ENCODE measurements around the gene TXNDC11.
A peak's percentile ranks its signal among the peaks of the same experiment; 100 is the strongest.

The TXNDC11 gene

DNA sequence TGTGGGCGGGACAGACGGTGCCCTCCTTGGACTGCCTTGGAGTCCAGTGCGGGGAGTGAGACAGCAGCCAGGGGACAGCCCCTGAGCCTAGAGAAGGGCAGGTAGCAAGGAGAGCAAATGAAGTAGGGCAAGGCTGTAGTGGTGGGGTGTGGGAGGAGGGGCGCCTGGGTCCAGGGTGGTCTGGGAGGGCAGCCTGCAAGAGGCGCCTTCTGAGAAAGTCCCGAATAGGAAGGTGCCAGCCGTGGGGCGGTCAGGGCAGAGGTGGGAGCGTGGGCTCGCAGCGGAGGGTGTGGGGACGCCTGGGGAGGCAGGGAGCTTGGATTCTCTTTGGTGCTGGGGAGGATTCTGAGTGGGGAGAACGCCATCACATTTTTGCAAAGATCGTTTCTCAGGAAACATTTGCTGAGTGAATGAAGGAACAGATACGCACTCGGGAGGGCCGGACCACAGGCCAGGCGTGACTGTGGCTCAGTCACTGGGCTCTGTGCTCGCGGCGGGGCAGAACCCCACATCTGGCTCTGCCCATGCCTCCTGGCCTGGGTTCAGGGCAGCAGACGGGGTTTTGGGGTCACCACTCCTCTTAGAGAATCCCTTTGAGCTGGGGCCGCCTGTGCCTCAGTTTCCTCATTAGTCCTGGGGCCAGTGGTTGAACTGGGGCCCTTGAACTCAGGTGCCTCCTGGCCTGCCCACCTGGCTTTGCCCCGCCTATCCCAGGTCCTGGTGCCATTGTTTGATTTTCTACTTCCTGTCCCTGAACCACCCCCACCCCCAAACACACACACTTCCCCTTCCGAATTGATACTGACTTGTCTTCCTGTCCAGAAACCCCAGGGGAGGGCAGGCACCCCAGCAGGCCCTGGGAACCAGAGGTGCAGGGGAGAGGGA is 70.2 kb downstream of the TXNDC11 start:
- DNase-seq = no peak

- no peak for DNase-seq
Observed at GRCh38 chr16:11671676-11672075, 71.0 kb downstream of the TXNDC11 start.

DNA sequence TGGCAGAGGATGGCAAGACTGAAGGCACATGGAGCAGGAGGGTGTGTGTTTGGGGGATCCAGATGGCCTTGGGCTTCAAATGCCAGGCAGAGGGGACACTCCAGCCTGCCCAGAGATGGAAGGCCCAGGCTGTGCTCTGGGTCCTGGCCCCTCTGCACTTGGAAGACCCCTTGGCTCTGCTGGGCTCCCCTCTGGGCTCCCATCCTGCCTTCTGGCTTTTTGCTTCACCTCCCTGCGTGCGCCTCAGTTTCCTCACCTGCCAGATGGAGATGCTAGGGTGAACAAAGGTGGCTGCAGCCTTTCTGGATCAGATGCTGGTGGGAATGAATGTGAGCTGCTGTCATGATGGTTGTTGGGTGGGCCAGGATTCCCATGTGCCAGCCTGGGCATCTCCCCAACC is 71.4 kb downstream of the TXNDC11 start:
- DNase-seq = no peak

DNA sequence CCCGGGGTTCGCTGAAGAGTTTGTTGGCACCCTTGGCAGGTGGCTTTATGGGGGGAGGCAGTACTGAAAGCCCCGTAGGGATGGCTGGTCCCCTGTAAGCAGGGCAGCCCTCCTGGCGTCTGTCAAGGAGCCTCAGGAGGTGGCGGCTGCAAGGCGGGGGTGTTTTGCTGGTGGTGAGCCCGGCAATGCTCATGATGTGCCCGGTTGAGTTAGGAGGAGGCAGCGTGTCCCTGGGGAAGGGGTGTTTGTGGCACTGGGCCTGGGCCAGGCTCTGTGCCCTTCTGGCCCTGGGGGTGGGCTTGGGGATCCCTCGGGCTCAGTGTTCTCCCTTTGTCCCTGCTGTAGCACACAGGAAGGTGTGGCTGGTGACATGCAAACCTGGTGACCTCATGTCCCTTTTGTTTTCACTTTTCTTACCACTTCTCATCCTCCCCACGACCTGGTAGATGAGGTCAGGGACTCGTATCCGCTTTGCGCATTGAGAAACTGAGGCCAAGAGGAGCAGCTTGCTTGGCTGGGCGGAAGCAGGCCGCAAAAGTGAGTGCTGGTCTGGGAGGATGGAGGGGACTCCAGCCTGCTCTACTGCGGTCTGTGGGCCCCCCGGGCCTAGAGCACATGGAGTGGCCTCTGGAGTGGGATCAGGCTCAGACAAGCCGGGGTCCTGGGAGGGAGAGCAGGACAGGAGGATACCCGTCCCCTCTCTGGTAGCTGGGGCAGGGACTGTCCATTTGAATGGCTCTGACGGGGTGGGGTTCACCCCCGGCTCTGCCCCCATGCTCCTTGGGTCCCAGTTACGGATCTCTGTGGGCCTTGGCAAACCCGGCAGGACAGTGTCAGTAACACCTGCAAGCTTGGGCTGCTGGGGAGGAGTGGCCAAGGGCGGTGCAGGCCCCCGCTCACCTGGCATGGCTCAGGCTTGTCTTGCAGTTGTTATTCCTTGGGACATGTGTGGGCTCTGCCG is 72.2 kb downstream of the TXNDC11 start:
- DNase-seq = peak in 1 of 2 donors; percentile 31

DNA sequence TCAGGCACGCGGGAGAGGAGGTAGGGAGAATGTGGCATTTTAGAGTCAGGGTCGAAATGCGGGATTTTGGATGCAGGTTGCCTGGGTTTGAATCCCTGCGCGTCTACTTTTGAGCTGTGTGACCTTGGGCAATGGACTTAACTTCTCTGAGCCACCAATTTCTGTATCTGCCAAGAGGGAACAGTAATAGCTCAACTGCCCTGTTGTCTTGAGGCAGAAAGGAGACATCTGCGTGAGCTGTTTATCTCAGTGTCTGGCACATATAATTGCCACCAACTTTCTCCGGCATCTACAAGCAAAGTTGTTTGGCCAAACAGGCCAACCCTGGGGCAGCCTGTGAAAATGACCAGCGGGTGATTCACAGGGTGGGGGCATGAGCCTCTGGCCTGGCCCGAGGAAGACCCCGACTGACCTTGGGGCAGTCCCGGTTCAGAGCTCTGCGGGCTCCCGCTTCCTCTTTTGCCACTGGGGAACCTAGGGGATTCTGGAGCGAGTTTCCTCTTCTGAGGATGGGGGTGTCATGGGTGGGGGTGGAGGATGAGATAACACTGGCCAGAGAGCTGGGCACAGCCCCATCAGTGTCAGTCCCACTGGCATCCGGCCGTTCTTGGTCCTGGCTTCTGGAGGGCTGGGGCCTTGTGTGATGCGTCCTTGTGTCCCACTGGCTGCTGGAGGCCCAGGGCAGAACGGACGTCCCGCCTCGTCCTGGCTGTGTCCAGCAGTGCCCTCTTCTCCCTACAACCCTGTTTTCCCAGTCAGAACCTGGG is 73.1 kb downstream of the TXNDC11 start:
- DNase-seq = no peak

GRCh38 chr16:11668623-11669379 is 73.9 kb downstream of the TXNDC11 start:
- peak in 1 of 2 donors; percentile 35 for DNase-seq

- DNase-seq = peak; percentile 86 to 91
Observed at GRCh38 chr16:11667824-11668622, 74.6 kb downstream of the TXNDC11 start, which contains the start of gene SNN. SNN (plus strand) TSS chr16:11668455; CDS start chr16:11676060, 7,605 bp downstream.

DNA sequence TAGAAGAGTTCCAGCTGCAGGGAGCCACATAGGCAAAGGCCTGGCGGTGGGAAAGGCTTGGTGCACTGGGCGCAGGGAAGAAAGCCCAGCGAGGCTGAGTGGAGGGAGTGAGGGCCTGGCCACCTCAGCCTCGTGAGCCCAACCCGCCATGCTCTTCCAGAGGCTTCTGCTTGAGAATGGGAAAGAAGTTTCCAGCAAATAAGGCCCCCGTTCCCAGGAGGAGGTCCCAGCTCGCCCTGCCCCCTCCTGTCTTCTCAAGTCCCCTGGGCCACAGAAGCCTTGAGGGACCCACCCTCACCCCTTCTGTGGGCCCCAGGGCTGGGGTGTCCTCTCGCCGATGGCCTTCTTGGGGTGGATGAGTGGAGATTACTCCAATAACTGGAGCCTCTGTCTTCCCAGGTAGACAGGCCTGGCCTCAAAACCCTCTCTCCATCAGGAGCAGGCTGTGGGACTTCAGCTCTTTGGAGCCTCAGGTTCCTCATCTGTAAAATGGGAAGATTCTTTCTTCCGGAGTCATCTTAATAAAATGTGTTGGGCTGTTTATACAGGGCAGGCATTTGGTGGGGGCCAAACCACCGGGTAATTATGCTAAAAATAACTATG is 75.3 kb downstream of the TXNDC11 start:
- no peak for DNase-seq

- DNase-seq = no peak
Observed at GRCh38 chr16:11666103-11667055, 76.3 kb downstream of the TXNDC11 start.

GRCh38 chr16:11665071-11665491 is 77.6 kb downstream of the TXNDC11 start:
- peak in 1 of 2 donors; percentile 49 for DNase-seq

DNA sequence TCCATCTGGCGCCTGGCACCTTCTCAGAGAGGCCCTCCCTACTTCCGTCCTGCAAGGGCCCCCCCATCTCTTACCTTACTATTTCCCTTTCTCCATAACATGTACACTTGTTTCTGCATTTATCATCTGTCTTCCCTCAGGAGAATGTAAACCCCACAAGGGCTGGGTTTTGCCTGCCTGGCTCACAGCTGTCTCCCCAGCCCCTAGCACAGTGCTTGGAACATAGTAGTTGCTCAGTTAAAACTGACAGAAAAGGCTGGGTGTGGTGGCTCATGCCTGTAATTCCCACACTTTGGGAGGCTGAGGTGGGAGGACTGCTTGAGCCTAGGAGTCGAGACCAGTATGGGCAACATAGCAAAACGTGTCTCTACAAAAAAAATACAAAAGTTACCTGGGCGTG is 80.1 kb downstream of the TXNDC11 start:
- DNase-seq = no peak

DNA sequence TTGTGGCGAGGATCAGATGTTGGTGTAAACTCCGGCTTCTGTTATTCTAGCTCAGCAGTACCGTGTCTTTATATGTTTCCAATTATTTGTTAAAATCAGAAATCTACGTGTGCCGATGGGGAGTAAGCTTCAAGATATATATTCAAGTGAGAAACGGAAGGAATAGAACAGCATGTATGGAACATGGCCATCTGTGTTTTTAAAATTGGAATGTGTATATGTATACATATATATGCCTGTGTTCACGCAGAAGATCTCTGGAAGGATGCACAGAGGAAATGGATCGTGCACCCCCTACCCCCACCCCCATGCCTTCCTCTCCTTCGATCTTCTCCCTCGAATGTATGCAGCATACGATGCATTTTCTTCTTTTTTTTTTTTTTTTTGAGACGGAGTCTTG is 82.1 kb downstream of the TXNDC11 start:
- DNase-seq = no peak

GRCh38 chr16:11658896-11659708 is 83.6 kb downstream of the TXNDC11 start:
- no peak for DNase-seq

DNA sequence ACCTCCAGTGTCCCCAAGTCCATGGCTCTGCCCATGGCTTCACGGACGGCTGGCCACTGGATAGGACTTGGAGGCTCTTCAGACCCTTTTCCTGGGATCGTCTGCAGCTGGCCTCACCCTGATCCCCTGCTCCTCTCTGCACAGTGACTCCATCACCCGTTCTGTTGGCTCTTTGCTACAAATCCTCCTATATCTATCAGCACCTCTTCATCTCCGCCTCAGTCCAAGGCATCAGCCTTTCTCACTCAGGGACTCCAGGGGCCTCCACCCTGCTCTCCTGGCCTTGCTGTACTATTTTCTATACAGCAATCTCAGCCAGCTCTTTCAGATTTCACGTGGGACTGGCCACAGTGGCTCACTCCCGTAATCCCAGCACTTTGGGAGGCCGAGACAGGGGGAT is 85.1 kb downstream of the TXNDC11 start:
- no peak for DNase-seq

- no peak for DNase-seq
Observed at GRCh38 chr16:11655655-11656054, 87.0 kb downstream of the TXNDC11 start.

GRCh38 chr16:11651796-11652195 is 90.9 kb downstream of the TXNDC11 start:
- DNase-seq = no peak

DNA sequence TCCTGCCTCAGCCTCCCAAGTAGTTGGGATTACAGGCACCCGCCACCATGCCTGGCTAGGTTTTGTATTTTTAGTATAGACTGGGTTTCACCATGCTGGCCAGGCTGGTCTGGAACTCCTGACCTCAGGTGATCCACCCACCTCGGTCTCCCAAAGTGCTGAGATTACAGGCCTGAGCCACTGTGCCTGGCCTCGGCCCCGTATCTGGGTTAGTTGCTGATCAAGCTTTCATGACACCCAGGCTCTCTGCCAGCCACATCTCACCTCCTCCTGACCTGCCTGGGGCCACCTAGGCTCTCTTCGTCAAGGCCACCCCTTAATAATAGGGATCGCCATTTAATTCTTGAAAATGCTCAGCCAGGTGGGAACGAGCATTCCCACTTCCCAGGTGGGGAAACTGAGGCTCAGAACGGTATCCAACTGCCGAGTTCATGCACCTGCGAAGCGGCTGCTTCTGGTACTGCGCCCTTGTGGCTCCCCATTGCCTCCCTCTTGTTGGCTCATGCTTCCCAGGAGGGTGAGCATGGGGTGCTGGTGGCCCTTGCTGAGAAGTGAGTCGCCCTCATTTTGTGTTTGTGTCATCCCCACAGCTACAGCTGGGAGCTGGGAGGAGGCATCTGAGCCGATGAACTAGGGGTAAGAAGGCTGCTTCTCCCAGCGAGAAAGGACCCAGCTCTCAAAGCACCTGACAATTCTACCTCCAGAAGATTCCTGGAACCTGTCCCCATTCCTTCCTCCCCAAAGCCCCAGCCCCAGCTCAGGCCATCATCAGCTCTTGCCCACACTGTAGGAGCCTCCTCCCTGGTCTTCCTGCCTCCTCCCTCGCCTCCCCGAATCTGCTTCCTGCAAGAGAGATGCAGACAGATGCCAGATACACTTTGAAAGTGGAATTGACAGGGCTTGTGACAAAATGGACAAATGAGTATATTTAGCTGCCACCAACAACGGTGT is 91.7 kb downstream of the TXNDC11 start:
- no peak for DNase-seq
